ENCODE data around the gene SAMD7. TPM values are rescaled to one million over a fixed set of nuclear protein-coding genes. Genes with fewer than 3 reads are reported as not detected.

The SAMD7 gene
- polyA plus RNA-seq, 1 donor (not counting 4 experiments of a cell fraction or from before 2014, with no cell fraction given): not detected

DNA sequence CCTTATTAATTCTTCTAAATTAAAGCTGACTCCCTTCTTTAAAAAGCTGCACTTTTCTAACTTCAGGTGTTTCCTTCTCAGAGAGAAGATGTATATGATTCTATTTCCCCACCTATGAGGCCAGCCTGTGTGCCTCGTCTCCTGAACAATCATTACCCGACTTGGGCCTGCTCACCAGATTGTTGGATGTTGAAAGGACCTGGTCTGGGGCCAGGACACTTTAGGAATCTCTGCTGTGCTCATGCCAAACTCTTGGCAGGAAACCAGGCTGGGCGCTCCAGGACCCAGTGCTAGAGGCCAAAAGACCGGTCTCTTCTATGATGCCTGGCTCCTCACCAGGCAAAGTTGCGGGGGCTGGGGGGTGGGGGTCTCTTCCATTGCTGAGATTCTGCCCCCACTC lies 24.7 kb upstream of the SAMD7 start:
- Histone ChIP-seq H3K4me2 (ENCODE audit: control insufficient read depth, extremely low read depth, insufficient read depth, low read depth, low read length) (no peak overlapping the region), H3K9me3 (ENCODE audit: control insufficient read depth, low read depth, low read length) (no peaks in the 10 kb centered on the region), H3K36me3 (ENCODE audit: control insufficient read depth in 2 of 2, extremely low read depth in 1 of 2, insufficient read depth in 2 of 2, low read length in 2 of 2) (no peaks in the 10 kb centered on the region), H2AFZ (ENCODE audit: control insufficient read depth, low read length) (no peak overlapping the region), H3K79me2 (ENCODE audit: control insufficient read depth, insufficient read depth, low read length) (no peaks in the 10 kb centered on the region), H3K27me3 (ENCODE audit: control insufficient read depth, extremely low read depth, insufficient read depth, low read length) (peaks cover 4% of the 10 kb centered on the region), H3K27ac (ENCODE audit: control insufficient read depth, insufficient read depth, low read length) (no peak overlapping the region), H4K20me1 (ENCODE audit: control insufficient read depth, extremely low read depth, insufficient read depth, low read length) (no peaks in the 10 kb centered on the region), H3K9me1 (ENCODE audit: control insufficient read depth, extremely low read depth, insufficient read depth, low read length) (no peaks in the 10 kb centered on the region), H3K9ac (ENCODE audit: control insufficient read depth, extremely low read depth, insufficient read depth, low read length) (no peak overlapping the region), H3K4me1 (ENCODE audit: control insufficient read depth, extremely low read depth, insufficient read depth, low read length) (no peaks in the 10 kb centered on the region), H3K4me3 (ENCODE audit: control insufficient read depth in 2 of 3, extremely low read depth in 1 of 3, insufficient read depth in 2 of 3, low read depth in 1 of 3, low read length in 3 of 3) (no peak overlapping the region)
- DNase-seq (ENCODE audit: low read depth, low spot score): no peak
- no peak for FAIRE-seq
- TF ChIP-seq, protein P1, sequence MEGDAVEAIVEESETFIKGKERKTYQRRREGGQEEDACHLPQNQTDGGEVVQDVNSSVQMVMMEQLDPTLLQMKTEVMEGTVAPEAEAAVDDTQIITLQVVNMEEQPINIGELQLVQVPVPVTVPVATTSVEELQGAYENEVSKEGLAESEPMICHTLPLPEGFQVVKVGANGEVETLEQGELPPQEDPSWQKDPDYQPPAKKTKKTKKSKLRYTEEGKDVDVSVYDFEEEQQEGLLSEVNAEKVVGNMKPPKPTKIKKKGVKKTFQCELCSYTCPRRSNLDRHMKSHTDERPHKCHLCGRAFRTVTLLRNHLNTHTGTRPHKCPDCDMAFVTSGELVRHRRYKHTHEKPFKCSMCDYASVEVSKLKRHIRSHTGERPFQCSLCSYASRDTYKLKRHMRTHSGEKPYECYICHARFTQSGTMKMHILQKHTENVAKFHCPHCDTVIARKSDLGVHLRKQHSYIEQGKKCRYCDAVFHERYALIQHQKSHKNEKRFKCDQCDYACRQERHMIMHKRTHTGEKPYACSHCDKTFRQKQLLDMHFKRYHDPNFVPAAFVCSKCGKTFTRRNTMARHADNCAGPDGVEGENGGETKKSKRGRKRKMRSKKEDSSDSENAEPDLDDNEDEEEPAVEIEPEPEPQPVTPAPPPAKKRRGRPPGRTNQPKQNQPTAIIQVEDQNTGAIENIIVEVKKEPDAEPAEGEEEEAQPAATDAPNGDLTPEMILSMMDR (optimal IDR thresholded peaks at IDR 0.05 in 1 of 3, IDR thresholded peaks at IDR 0.05 in 1 of 3, conservative IDR thresholded peaks at IDR 0.05 in 1 of 3; ENCODE audit: extremely low read depth in 1 of 3, insufficient read depth in 2 of 3, low read length in 3 of 3): no peak
- no peak for TF ChIP-seq EZH2 (IDR thresholded peaks at IDR 0.05; ENCODE audit: low read length)
- dilution Hi-C loops (cut with MboI; ENCODE audit: extremely low pct_ligation_motif_present, low sequenced_read_pairs): no loop called here

DNA sequence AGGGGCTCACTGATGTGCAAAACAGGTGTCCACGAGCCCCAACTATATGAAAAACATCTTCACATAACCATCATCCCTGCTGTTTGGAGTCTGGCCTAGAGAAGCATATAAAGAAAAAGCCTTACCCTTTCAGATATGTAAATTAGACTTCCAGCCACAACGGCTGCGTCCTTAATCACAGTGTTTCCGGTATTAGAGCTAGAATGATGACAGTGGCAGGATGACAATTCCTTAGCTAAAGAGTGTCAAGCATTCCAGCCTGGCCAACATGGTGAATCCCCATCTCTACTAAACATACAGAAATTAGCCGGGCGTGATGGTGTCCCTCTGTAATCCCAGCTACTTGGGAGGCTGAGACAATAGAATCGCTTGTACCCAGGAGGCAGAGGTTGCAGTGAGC lies 19.5 kb upstream of the SAMD7 start:
- no peaks in the 10 kb centered on the region for H3K79me2 ChIP-seq (ENCODE audit: control insufficient read depth, insufficient read depth, low read length)
- H3K27me3 ChIP-seq (ENCODE audit: control insufficient read depth, extremely low read depth, insufficient read depth, low read length): peaks cover under 1% of the 10 kb centered on the region
- DNase-seq (ENCODE audit: low read depth, low spot score) (no peak), FAIRE-seq (no peak)
- dilution Hi-C loops (cut with MboI; ENCODE audit: extremely low pct_ligation_motif_present, low sequenced_read_pairs): no loop called here
- H3K36me3 ChIP-seq (ENCODE audit: control insufficient read depth in 2 of 2, extremely low read depth in 1 of 2, insufficient read depth in 2 of 2, low read length in 2 of 2): no peaks in the 10 kb centered on the region
- TF ChIP-seq, protein P1 (optimal IDR thresholded peaks at IDR 0.05 in 1 of 3, IDR thresholded peaks at IDR 0.05 in 1 of 3, conservative IDR thresholded peaks at IDR 0.05 in 1 of 3; ENCODE audit: extremely low read depth in 1 of 3, insufficient read depth in 2 of 3, low read length in 3 of 3): no peak
- no peak for TF ChIP-seq EZH2 (IDR thresholded peaks at IDR 0.05; ENCODE audit: low read length)
- H3K9ac ChIP-seq (ENCODE audit: control insufficient read depth, extremely low read depth, insufficient read depth, low read length): no peak overlapping the region
- no peak overlapping the region for H2AFZ ChIP-seq (ENCODE audit: control insufficient read depth, low read length)
- H4K20me1 ChIP-seq (ENCODE audit: control insufficient read depth, extremely low read depth, insufficient read depth, low read length): no peaks in the 10 kb centered on the region
- H3K4me2 ChIP-seq (ENCODE audit: control insufficient read depth, extremely low read depth, insufficient read depth, low read depth, low read length): no peak overlapping the region
- H3K27ac ChIP-seq (ENCODE audit: control insufficient read depth, insufficient read depth, low read length): no peak overlapping the region
- no peaks in the 10 kb centered on the region for H3K9me3 ChIP-seq (ENCODE audit: control insufficient read depth, low read depth, low read length)
- no peaks in the 10 kb centered on the region for H3K9me1 ChIP-seq (ENCODE audit: control insufficient read depth, extremely low read depth, insufficient read depth, low read length)
- no peaks in the 10 kb centered on the region for H3K4me1 ChIP-seq (ENCODE audit: control insufficient read depth, extremely low read depth, insufficient read depth, low read length)
- no peak overlapping the region for H3K4me3 ChIP-seq (ENCODE audit: control insufficient read depth in 2 of 3, extremely low read depth in 1 of 3, insufficient read depth in 2 of 3, low read depth in 1 of 3, low read length in 3 of 3)
